Spinal cord (tissue), 10 donors: ENCODE results near the gene C14orf132. TPM values are rescaled to one million over a fixed set of nuclear protein-coding genes. Genes with fewer than 3 reads are reported as not detected.

Experiments
- DNase-seq, 6 donors: peaks; one replicate each; pipeline versions ENCODE4 v3.0.0 to v3.0.0-alpha.2; 2013 to 2015; ENCODE audit warnings: low spot score in 6 of 6, low read depth in 4 of 6
- H3K27ac ChIP-seq: one replicate; pipeline ENCODE4 v1.5.1; 2013; ENCODE audit warnings: low read depth, low read length, control low read depth
- H3K27me3 ChIP-seq: one replicate; pipeline ENCODE4 v1.6.1; 2013; ENCODE audit warnings: low read length; ENCODE audit not compliant: control insufficient read depth, insufficient read depth
- H3K36me3 ChIP-seq: one replicate; pipeline ENCODE4 v1.6.1; 2013; ENCODE audit warnings: low read length; ENCODE audit not compliant: control insufficient read depth, insufficient read depth
- H3K4me1 ChIP-seq: one replicate; pipeline ENCODE4 v1.6.1; 2013; ENCODE audit warnings: low read length; ENCODE audit not compliant: control insufficient read depth, insufficient read depth
- H3K4me3 ChIP-seq: one replicate; pipeline ENCODE4 v1.5.1; 2013; ENCODE audit warnings: low read depth, low read length, control low read depth
- H3K9me3 ChIP-seq: one replicate; pipeline ENCODE4 v1.6.1; 2013; ENCODE audit warnings: low read length; ENCODE audit not compliant: control insufficient read depth, insufficient read depth
- WGBS: methylation state at CpG from one replicate; pipeline ENCODE4 v1.1.5; 2013; ENCODE audit warnings: missing lambda C conversion rate; ENCODE audit not compliant: insufficient coverage; 5-methylcytosine and 5-hydroxymethylcytosine counted together
- polyA plus RNA-seq, 2 donors: library from polyadenylated mRNA; unstranded; fragments of 120-200 nt; gene quantifications; one replicate each; pipeline ENCODE4 v1.2.1, GENCODE V29; 2013; ENCODE audit not compliant: insufficient read length in 2 of 2
- total RNA-seq, 2 donors: library from RNA; depleted of rRNA in 1 of 2; stranded (reverse); fragments of 120-200 nt in 1 of 2; fragments of >200 nt in 1 of 2; gene quantifications; one replicate each; pipeline versions ENCODE4 v1.2.3 to v1.2.4, GENCODE V29; 2013 to 2014
- donor health status: healthy.

C14orf132 gene
- total and polyA plus RNA-seq, 4 donors = 33.3 to 125 (median 76.0) TPM

GRCh38 chr14:96088074-96088473 lies 48.9 kb downstream of the C14orf132 start:
- Histone ChIP-seq H3K9me3 (no peaks in the 10 kb centered on the region), H3K4me1 (peaks cover 36% of the 10 kb centered on the region), H3K27me3 (no peaks in the 10 kb centered on the region), H3K27ac (no peak overlapping the region), H3K4me3 (no peak overlapping the region), H3K36me3 (peaks cover 26% of the 10 kb centered on the region)
- no peak for DNase-seq
- WGBS = 84% methylated on average over 7 of the region's 7 CpGs

- DNase-seq = no peak
- 88% methylated on average over 5 of the region's 8 CpGs for WGBS
- H3K27ac ChIP-seq = no peak overlapping the region
- H3K9me3 ChIP-seq = no peaks in the 10 kb centered on the region
- peaks cover 26% of the 10 kb centered on the region for H3K36me3 ChIP-seq
- no peaks in the 10 kb centered on the region for H3K27me3 ChIP-seq
- no peak overlapping the region for H3K4me3 ChIP-seq
- peaks cover 36% of the 10 kb centered on the region for H3K4me1 ChIP-seq
Measured at GRCh38 chr14:96088481-96088880, 49.3 kb downstream of the C14orf132 start.

- DNase-seq = no peak
- 98% methylated on average over 5 of the region's 7 CpGs for WGBS
- H3K36me3 ChIP-seq = peaks cover 26% of the 10 kb centered on the region
Measured at GRCh38 chr14:96088911-96089310, 49.7 kb downstream of the C14orf132 start.

GRCh38 chr14:96089401-96089800 lies 50.2 kb downstream of the C14orf132 start:
- DNase-seq = no peak
- WGBS = 96% methylated on average over 3 of the region's 4 CpGs

More at GRCh38 chr14:96088911-96089310, 49.7 kb downstream of the C14orf132 start:
- Histone ChIP-seq H3K27me3 (no peaks in the 10 kb centered on the region), H3K4me3 (no peak overlapping the region), H3K4me1 (peaks cover 36% of the 10 kb centered on the region), H3K27ac (no peak overlapping the region), H3K9me3 (no peaks in the 10 kb centered on the region)

GRCh38 chr14:96090441-96091148 lies 51.4 kb downstream of the C14orf132 start:
- H3K27me3 ChIP-seq = no peaks in the 10 kb centered on the region
- H3K36me3 ChIP-seq = peaks cover 26% of the 10 kb centered on the region
- no peaks in the 10 kb centered on the region for H3K9me3 ChIP-seq
- H3K4me3 ChIP-seq = no peak overlapping the region
- peaks cover 36% of the 10 kb centered on the region for H3K4me1 ChIP-seq
- WGBS = 18% methylated on average over 10 of the region's 12 CpGs
- H3K27ac ChIP-seq = peak overlapping the region; percentile 67
- DNase-seq = peak; percentile 68 to 95 (median 78)

More at GRCh38 chr14:96089401-96089800, 50.2 kb downstream of the C14orf132 start:
- peaks cover 26% of the 10 kb centered on the region for H3K36me3 ChIP-seq
- no peaks in the 10 kb centered on the region for H3K9me3 ChIP-seq
- no peak overlapping the region for H3K4me3 ChIP-seq
- H3K27ac ChIP-seq = peak overlapping the region; percentile 48
- peaks cover 36% of the 10 kb centered on the region for H3K4me1 ChIP-seq
- H3K27me3 ChIP-seq = no peaks in the 10 kb centered on the region

- Histone ChIP-seq H3K4me1 (peaks cover 42% of the 10 kb centered on the region), H3K9me3 (no peaks in the 10 kb centered on the region), H3K36me3 (peaks cover 26% of the 10 kb centered on the region), H3K27me3 (no peaks in the 10 kb centered on the region), H3K4me3 (no peak overlapping the region), H3K27ac (peak overlapping the region; percentile 67)
- WGBS = 40% methylated on average over 13 of the region's 15 CpGs
- DNase-seq = peak in 1 of 6 donors; percentile 28
Measured at GRCh38 chr14:96091149-96091693, 52.1 kb downstream of the C14orf132 start.

- Histone ChIP-seq H3K27me3 (no peaks in the 10 kb centered on the region), H3K36me3 (peaks cover 18% of the 10 kb centered on the region), H3K27ac (no peak overlapping the region), H3K9me3 (no peaks in the 10 kb centered on the region), H3K4me3 (no peak overlapping the region), H3K4me1 (peaks cover 45% of the 10 kb centered on the region)
- 53% methylated on average over 13 of the region's 13 CpGs for WGBS
- DNase-seq = peak in 2 of 6 donors; percentile 18 to 41
Measured at GRCh38 chr14:96091941-96092411, 52.8 kb downstream of the C14orf132 start.

GRCh38 chr14:96092936-96093335 lies 53.8 kb downstream of the C14orf132 start:
- WGBS = 94% methylated on average over 2 of the region's 3 CpGs
- no peaks in the 10 kb centered on the region for H3K27me3 ChIP-seq
- peaks cover 49% of the 10 kb centered on the region for H3K4me1 ChIP-seq
- no peak for DNase-seq
- no peaks in the 10 kb centered on the region for H3K9me3 ChIP-seq
- H3K4me3 ChIP-seq = no peak overlapping the region
- H3K36me3 ChIP-seq = peaks cover 12% of the 10 kb centered on the region
- no peak overlapping the region for H3K27ac ChIP-seq

GRCh38 chr14:96094211-96094610 lies 55.0 kb downstream of the C14orf132 start:
- DNase-seq = no peak
- H3K4me1 ChIP-seq = peaks cover 50% of the 10 kb centered on the region
- peaks cover 6% of the 10 kb centered on the region for H3K36me3 ChIP-seq
- no peaks in the 10 kb centered on the region for H3K9me3 ChIP-seq
- H3K4me3 ChIP-seq = no peak overlapping the region
- 93% methylated on average over 4 of the region's 4 CpGs for WGBS
- H3K27me3 ChIP-seq = no peaks in the 10 kb centered on the region
- H3K27ac ChIP-seq = no peak overlapping the region

GRCh38 chr14:96094656-96095055 lies 55.5 kb downstream of the C14orf132 start:
- Histone ChIP-seq H3K27ac (no peak overlapping the region), H3K9me3 (no peaks in the 10 kb centered on the region), H3K4me1 (peaks cover 46% of the 10 kb centered on the region), H3K4me3 (no peak overlapping the region), H3K27me3 (no peaks in the 10 kb centered on the region), H3K36me3 (peaks cover 2% of the 10 kb centered on the region)
- 90% methylated on average over 1 of the region's 5 CpGs for WGBS
- no peak for DNase-seq
